Measurements from ENCODE around the gene ST7. TPM values are rescaled to one million over a fixed set of nuclear protein-coding genes. Genes with fewer than 3 reads are reported as not detected.

The ST7 gene
- total and polyA plus RNA-seq, 2 donors (not counting 1 experiment from before 2014, with no cell fraction given) = 2.3 to 4.6 TPM

DNA sequence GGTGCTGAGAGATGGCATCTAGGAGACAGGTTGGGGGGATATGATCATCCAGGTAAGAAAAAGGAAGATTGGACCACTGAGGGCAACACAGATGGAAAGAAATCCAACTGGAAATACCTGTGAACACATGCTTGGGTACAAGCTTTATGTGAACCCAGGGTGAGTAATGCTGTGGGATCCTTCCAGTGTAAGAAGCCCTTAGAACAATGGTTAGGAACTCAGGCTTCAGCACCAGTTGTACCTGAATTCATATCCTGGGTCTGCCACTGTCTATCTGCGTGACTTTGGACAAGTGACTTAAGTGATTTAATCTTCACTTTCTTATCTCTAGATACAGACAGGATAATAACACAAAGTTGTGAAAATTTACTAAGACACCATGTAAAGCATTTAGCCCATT is 131.0 kb downstream of the ST7 start:
- Histone ChIP-seq H3K36me3 (replicated peaks in 1 of 2; ENCODE audit: control extremely low read depth in 1 of 2, control insufficient read depth in 1 of 2, extremely low read depth in 1 of 2, insufficient read depth in 2 of 2, low read length in 1 of 2) (no peaks in the 10 kb centered on the region), H3K27me3 (replicated peaks in 1 of 4; ENCODE audit: control extremely low read depth in 1 of 4, control insufficient read depth in 3 of 4, insufficient read depth in 4 of 4, low read length in 3 of 4) (no peaks in the 10 kb centered on the region), H3K9me3 (ENCODE audit: control extremely low read depth in 1 of 3, control insufficient read depth in 2 of 3, insufficient read depth in 1 of 3, low read length in 2 of 3) (no peaks in the 10 kb centered on the region), H2AFZ (ENCODE audit: insufficient read depth, low read depth, low read length, poor library complexity, severe bottlenecking) (no peak overlapping the region), H3K27ac (ENCODE audit: low read length in 2 of 2) (no peak overlapping the region), H4K20me1 (ENCODE audit: control insufficient read depth, insufficient read depth, low read length, poor library complexity, severe bottlenecking) (no peaks in the 10 kb centered on the region), H3K9ac (ENCODE audit: low read length) (no peak overlapping the region), H3K4me3 (ENCODE audit: control extremely low read depth in 1 of 5, extremely low read depth in 1 of 5, insufficient read depth in 1 of 5, low read depth in 2 of 5, low read length in 4 of 5) (no peak overlapping the region), H3K4me2 (replicated peaks; ENCODE audit: low read depth, low read length, poor library complexity, severe bottlenecking) (no peak overlapping the region), H3K4me1 (ENCODE audit: control insufficient read depth in 2 of 2, insufficient read depth in 2 of 2, low read length in 2 of 2) (no peaks in the 10 kb centered on the region), H3K79me2 (ENCODE audit: control insufficient read depth, insufficient read depth, low read length) (no peaks in the 10 kb centered on the region)
- intact Hi-C loops (cut with micrococcal nuclease) = no loop called here
- WGBS (ENCODE audit: insufficient coverage) = no CpG with 5 or more reads among the region's 1 CpG
- ATAC-seq (ENCODE audit: low read depth) = no peak
- DNase-seq = no peak
- no peaks in the 10 kb centered on the region for H3K9me3 Mint-ChIP-seq (ENCODE audit: insufficient read depth)
- no peaks in the 10 kb centered on the region for H3K27me3 Mint-ChIP-seq
- peaks cover 7% of the 10 kb centered on the region for H3K4me1 Mint-ChIP-seq
- POLR2A ChIA-PET = no interaction called here
- no peak overlapping the region for H3K4me3 Mint-ChIP-seq
- H3K27ac Mint-ChIP-seq = no peak overlapping the region
- CTCF ChIA-PET = no interaction called here
- no peak for TF ChIP-seq EZH2 (IDR thresholded peaks at IDR 0.05; ENCODE audit: borderline replicate concordance, insufficient read depth, low read depth, low read length, poor library complexity, severe bottlenecking)
- TF ChIP-seq, protein P1, sequence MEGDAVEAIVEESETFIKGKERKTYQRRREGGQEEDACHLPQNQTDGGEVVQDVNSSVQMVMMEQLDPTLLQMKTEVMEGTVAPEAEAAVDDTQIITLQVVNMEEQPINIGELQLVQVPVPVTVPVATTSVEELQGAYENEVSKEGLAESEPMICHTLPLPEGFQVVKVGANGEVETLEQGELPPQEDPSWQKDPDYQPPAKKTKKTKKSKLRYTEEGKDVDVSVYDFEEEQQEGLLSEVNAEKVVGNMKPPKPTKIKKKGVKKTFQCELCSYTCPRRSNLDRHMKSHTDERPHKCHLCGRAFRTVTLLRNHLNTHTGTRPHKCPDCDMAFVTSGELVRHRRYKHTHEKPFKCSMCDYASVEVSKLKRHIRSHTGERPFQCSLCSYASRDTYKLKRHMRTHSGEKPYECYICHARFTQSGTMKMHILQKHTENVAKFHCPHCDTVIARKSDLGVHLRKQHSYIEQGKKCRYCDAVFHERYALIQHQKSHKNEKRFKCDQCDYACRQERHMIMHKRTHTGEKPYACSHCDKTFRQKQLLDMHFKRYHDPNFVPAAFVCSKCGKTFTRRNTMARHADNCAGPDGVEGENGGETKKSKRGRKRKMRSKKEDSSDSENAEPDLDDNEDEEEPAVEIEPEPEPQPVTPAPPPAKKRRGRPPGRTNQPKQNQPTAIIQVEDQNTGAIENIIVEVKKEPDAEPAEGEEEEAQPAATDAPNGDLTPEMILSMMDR (IDR thresholded peaks at IDR 0.05) = no peak

DNA sequence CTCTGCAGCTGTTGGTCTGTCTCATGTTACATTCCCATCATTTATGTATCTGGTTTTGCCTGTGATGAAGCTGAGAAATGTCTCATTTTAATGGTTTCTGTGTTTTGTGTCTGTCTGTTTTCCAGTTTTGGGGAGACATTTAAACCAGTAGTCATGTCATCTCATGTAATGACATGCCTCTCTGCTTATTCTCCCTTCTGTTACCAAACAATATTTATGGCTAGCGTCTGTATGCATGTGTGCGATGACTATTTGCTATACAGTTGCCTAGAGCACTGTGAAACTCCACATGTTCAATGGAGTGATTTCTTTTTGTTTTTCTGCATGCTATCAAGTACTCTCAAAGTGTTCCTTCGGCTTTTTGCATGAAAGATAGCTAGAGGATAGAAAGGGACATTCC is 132.0 kb downstream of the ST7 start:
- Histone ChIP-seq H3K27me3 (replicated peaks in 1 of 4; ENCODE audit: control extremely low read depth in 1 of 4, control insufficient read depth in 3 of 4, insufficient read depth in 4 of 4, low read length in 3 of 4) (no peaks in the 10 kb centered on the region), H3K9ac (ENCODE audit: low read length) (no peak overlapping the region), H3K79me2 (ENCODE audit: control insufficient read depth, insufficient read depth, low read length) (no peaks in the 10 kb centered on the region), H4K20me1 (ENCODE audit: control insufficient read depth, insufficient read depth, low read length, poor library complexity, severe bottlenecking) (no peaks in the 10 kb centered on the region), H2AFZ (ENCODE audit: insufficient read depth, low read depth, low read length, poor library complexity, severe bottlenecking) (no peak overlapping the region), H3K4me2 (replicated peaks; ENCODE audit: low read depth, low read length, poor library complexity, severe bottlenecking) (no peak overlapping the region), H3K4me3 (ENCODE audit: control extremely low read depth in 1 of 5, extremely low read depth in 1 of 5, insufficient read depth in 1 of 5, low read depth in 2 of 5, low read length in 4 of 5) (no peak overlapping the region), H3K9me3 (ENCODE audit: control extremely low read depth in 1 of 3, control insufficient read depth in 2 of 3, insufficient read depth in 1 of 3, low read length in 2 of 3) (no peaks in the 10 kb centered on the region), H3K36me3 (replicated peaks in 1 of 2; ENCODE audit: control extremely low read depth in 1 of 2, control insufficient read depth in 1 of 2, extremely low read depth in 1 of 2, insufficient read depth in 2 of 2, low read length in 1 of 2) (no peaks in the 10 kb centered on the region), H3K4me1 (ENCODE audit: control insufficient read depth in 2 of 2, insufficient read depth in 2 of 2, low read length in 2 of 2) (no peaks in the 10 kb centered on the region), H3K27ac (ENCODE audit: low read length in 2 of 2) (no peak overlapping the region)
- no peak overlapping the region for H3K27ac Mint-ChIP-seq
- 100% methylated on average over 2 of the region's 3 CpGs for WGBS (ENCODE audit: insufficient coverage)
- ChIA-PET POLR2A (no interaction called here), CTCF (no interaction called here)
- H3K27me3 Mint-ChIP-seq = no peaks in the 10 kb centered on the region
- peaks cover 7% of the 10 kb centered on the region for H3K4me1 Mint-ChIP-seq
- ATAC-seq (ENCODE audit: low read depth) = no peak
- TF ChIP-seq EZH2 (IDR thresholded peaks at IDR 0.05; ENCODE audit: borderline replicate concordance, insufficient read depth, low read depth, low read length, poor library complexity, severe bottlenecking) = no peak
- TF ChIP-seq, protein P1 (IDR thresholded peaks at IDR 0.05) = no peak
- no peak overlapping the region for H3K4me3 Mint-ChIP-seq
- no peaks in the 10 kb centered on the region for H3K9me3 Mint-ChIP-seq (ENCODE audit: insufficient read depth)
- intact Hi-C loops (cut with micrococcal nuclease) = no loop called here
- DNase-seq = no peak
